ENCODE measurements around the gene TAS1R3. TPM values are rescaled to one million over a fixed set of nuclear protein-coding genes. Genes with fewer than 3 reads are reported as not detected.

TAS1R3 gene
- polyA plus RNA-seq, 1 donor from 2014 or later = 1.0 TPM

- Histone ChIP-seq H4K20me1 (ENCODE audit: insufficient read depth) (no peaks in the 10 kb centered on the region), H3K9me2 (ENCODE audit: insufficient read depth, low read length) (no peaks in the 10 kb centered on the region), H2AFZ (ENCODE audit: low read depth, low read length) (no peak overlapping the region), H3K4me2 (ENCODE audit: low read length) (no peak overlapping the region), H3K36me3 (ENCODE audit: insufficient read depth, low read length) (no peaks in the 10 kb centered on the region), H3K27me3 (ENCODE audit: insufficient read depth, low read depth, low read length) (no peaks in the 10 kb centered on the region), H3K9ac (ENCODE audit: low read length) (no peak overlapping the region), H3K79me2 (replicated peaks; ENCODE audit: insufficient read depth, low read length) (no peaks in the 10 kb centered on the region), H3K27ac (ENCODE audit: low read length) (no peak overlapping the region), H3F3A (ENCODE audit: insufficient read depth, low read length, poor library complexity, severe bottlenecking) (no peaks in the 10 kb centered on the region), H3K4me3 (ENCODE audit: low read length) (peak overlapping the region; percentile 98), H3K9me3 (ENCODE audit: low read length) (no peaks in the 10 kb centered on the region)
- TF ChIP-seq SMC3 (conservative IDR thresholded peaks at IDR 0.05; ENCODE audit: poor library complexity) (no peak), CTCF (IDR thresholded peaks at IDR 0.05; ENCODE audit: poor library complexity, severe bottlenecking) (no peak), EZH2 (IDR thresholded peaks at IDR 0.05; ENCODE audit: borderline replicate concordance, insufficient read depth, low read length, poor library complexity, severe bottlenecking) (no peak), TAF1 (IDR thresholded peaks at IDR 0.05; ENCODE audit: low read depth) (no peak), RAD21 (conservative IDR thresholded peaks at IDR 0.05) (no peak), EP300 (conservative IDR thresholded peaks at IDR 0.05; ENCODE audit: poor library complexity, severe bottlenecking) (no peak), REST (IDR thresholded peaks at IDR 0.05; ENCODE audit: borderline replicate concordance) (no peak), POLR2AphosphoS5 (IDR thresholded peaks at IDR 0.05) (no peak), MXI1 (conservative IDR thresholded peaks at IDR 0.05; ENCODE audit: poor library complexity, severe bottlenecking) (no peak)
These were observed 42.2 kb downstream of the TAS1R3 start for GRCh38 chr1:1373051-1373814.

GRCh38 chr1:1373815-1374588 is 42.9 kb downstream of the TAS1R3 start:
- H3K36me3 ChIP-seq (ENCODE audit: insufficient read depth, low read length) = no peaks in the 10 kb centered on the region
- H3K4me3 ChIP-seq (ENCODE audit: low read length) = peak overlapping the region; percentile 98
- H3K27me3 ChIP-seq (ENCODE audit: insufficient read depth, low read depth, low read length) = no peaks in the 10 kb centered on the region
- no peaks in the 10 kb centered on the region for H4K20me1 ChIP-seq (ENCODE audit: insufficient read depth)
- H3K9ac ChIP-seq (ENCODE audit: low read length) = peak overlapping the region; percentile 91
- no peaks in the 10 kb centered on the region for H3F3A ChIP-seq (ENCODE audit: insufficient read depth, low read length, poor library complexity, severe bottlenecking)
- H3K27ac ChIP-seq (ENCODE audit: low read length) = no peak overlapping the region
- H3K9me2 ChIP-seq (ENCODE audit: insufficient read depth, low read length) = no peaks in the 10 kb centered on the region
- peak overlapping the region; percentile 39 for H3K4me2 ChIP-seq (ENCODE audit: low read length)
- H3K79me2 ChIP-seq (replicated peaks; ENCODE audit: insufficient read depth, low read length) = no peaks in the 10 kb centered on the region
- H3K9me3 ChIP-seq (ENCODE audit: low read length) = no peaks in the 10 kb centered on the region
- H2AFZ ChIP-seq (ENCODE audit: low read depth, low read length) = no peak overlapping the region
- TF ChIP-seq CTCF (IDR thresholded peaks at IDR 0.05; ENCODE audit: poor library complexity, severe bottlenecking) (no peak), MXI1 (conservative IDR thresholded peaks at IDR 0.05; ENCODE audit: poor library complexity, severe bottlenecking) (no peak), RAD21 (conservative IDR thresholded peaks at IDR 0.05) (no peak), EZH2 (IDR thresholded peaks at IDR 0.05; ENCODE audit: borderline replicate concordance, insufficient read depth, low read length, poor library complexity, severe bottlenecking) (no peak), SMC3 (conservative IDR thresholded peaks at IDR 0.05; ENCODE audit: poor library complexity) (no peak), REST (IDR thresholded peaks at IDR 0.05; ENCODE audit: borderline replicate concordance) (no peak), EP300 (conservative IDR thresholded peaks at IDR 0.05; ENCODE audit: poor library complexity, severe bottlenecking) (no peak), POLR2AphosphoS5 (IDR thresholded peaks at IDR 0.05) (no peak), TAF1 (IDR thresholded peaks at IDR 0.05; ENCODE audit: low read depth) (no peak)

Measured in neural cell (in vitro differentiated cells).